8988T (cell line): ENCODE results near the gene ATG2A.

ENCODE experiments used
- DNase-seq: peaks from one replicate; pipeline ENCODE4 v3.0.0; 2011

The ATG2A gene

GRCh38 chr11:64916775-64917662 lies at the start of gene ATG2A:
Gene ATG2A, minus strand, starts transcription at chr11:64917209. Its CDS starts 74 bp downstream, at chr11:64917135.
- peak; percentile 98 for DNase-seq

- DNase-seq: no peak
Measured at GRCh38 chr11:64963072-64963631, 46.1 kb upstream of the ATG2A start.

- no peak for DNase-seq
Measured at GRCh38 chr11:64960719-64961118, 43.7 kb upstream of the ATG2A start.

GRCh38 chr11:64959498-64959897 lies 42.5 kb upstream of the ATG2A start:
- DNase-seq: no peak

GRCh38 chr11:64954201-64954600 lies 37.2 kb upstream of the ATG2A start:
- no peak for DNase-seq

- DNase-seq: no peak
Measured at GRCh38 chr11:64951529-64951928, 34.5 kb upstream of the ATG2A start.

DNA sequence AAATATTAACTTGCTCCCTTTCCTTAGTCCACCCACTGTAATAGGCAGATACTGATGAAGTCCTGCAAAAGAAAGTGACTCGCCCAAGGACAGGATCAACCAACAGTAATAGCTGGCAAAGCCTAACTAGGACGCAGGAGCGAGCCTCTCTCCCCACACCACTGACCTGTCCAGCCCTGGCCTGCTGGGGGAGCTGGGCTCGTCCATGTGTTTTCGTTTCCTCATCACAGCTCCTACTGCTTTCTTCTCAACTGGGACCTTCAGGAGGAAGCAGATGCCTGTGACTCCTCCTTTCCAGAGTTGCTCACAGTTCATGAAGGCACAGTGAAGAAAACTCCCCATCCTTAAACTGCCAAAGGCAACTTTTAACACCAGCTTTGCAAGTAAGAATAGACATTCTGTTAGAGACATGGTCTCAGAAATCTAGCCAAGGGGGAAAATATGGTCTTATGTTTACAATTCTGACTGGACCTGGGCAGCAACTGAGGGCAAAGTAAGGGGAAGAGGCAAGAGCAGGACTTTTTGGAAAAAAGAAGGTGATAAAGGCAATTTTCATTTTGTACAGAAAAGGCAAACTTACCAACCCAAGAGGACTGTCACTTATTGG lies 30.3 kb upstream of the ATG2A start:
- DNase-seq: no peak

DNA sequence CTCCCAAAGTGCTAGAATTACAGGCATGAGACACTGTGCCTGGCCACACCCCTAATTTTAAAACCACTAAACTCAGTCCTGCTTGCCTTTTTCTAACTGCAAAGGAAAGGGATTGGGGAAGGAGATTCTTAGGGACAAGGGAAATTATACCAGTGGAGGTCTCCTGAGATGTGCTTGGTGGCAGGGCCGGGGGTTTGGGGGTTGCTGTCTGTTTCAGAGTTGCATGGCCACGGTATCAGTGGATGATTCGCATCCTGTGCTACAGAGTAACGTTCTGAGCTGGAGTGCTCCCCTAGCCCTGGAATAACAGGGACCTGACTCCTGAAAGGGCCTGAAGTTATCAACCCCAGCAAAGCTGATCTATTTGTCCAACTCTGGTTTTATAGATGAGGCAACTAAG lies 19.5 kb upstream of the ATG2A start:
- DNase-seq: no peak

DNA sequence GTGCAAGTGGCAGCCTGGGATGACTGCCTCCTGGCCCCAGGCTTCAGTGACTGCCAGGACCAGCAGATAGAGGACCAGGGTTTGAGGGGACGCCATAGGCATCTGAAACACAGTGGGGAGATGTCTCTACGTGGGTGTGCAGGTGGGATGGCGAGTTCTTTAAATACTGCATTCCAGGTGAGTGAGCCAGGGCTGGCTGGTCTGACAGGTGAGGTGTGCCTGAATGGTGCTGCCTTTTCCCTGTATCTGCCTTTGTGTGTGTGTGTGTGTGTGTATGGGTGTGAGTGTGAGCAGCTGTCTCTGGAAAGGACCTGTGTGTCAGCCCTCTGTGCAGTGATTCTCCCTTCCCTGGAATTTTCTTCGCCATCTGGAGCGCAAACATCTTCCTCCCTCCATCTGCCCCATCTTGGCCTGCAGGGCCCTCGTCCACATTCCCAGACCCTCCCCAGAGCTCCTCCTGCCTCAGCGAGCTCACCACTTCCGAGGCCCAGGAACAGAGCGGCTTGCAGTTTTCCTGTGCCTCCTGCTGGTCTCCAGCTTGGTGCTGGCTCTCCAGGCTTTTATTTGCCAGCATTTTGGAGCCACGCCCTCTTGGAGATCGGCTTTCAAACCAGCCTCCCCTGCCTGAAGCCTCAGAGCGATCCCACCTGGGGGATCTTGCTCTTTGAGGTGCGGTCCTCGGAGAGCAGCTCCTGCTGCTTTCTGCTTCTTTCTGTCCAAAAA lies 18.5 kb upstream of the ATG2A start, which contains the start of gene GPHA2:
Gene GPHA2, minus strand, starts transcription at position 535 of the 723 bp plus-strand sequence. Its CDS starts 433 bp downstream, at position 102.
- DNase-seq: no peak

DNA sequence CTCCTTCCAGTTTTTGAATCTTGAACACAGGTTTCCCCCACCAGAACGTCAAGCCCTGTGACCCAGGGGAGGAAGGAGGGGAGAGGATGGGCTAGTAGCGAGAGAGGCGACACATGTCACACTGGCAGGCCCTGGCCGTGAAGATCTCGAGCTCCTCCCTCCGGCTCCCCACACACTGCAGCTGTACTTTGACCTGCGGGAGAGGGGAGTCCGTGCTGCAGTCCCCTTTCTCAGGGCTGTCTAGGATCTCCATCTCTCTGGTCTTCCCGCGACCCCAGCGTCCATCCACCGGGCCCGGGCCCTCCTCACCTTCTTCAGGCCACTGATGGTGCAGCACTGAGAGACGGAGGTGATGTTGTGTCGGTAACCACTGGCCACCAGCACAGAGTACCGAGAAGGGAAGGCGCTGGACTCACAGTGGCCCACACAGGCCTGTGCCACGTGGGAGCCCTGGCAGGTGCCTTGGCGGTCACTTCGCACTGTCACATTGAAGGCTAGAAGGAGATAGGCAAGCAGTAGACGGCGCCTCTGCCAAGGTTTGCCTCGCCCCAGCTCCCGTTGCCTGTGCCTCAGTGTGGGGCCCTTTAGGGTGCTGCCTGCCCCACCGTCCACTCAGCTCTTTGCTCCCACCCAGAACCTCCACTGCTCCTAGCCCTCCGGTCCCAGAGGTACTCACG lies 17.8 kb upstream of the ATG2A start:
- no peak for DNase-seq

DNA sequence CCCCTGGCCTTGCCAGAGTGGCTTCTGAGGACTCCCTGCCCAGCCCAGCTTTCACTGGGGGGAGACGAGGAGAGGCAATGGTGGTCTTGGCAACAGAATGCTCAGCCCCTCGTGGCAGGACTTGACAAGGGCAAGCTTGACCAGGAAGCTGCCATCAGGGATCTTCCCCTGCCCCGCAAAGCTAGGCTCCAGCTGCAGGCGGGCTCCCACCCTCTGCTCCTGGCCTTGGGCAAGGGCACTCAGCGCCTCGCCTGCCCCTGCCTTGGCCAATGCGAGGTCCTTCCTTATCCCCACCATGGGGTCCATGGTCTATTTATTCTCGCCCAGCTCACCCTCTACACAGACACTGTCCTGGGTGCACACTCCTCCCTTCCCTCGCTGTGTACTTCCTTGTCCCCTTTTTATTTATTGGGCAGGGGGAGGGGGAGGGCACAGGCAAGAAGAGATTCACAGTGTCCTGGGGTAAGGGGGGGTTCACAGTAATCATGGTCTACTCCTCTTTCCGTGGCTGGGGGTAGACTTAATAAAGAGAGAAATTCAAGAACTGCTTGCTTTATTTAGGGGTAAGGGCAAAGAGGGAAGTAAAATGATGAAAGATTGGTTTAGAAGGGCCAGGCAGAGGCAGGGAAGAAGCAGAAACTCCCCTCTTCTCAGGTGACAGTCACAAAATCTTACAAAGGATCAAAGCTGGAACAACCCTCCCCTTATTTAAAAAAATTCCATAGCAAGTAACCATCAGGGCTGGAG lies 17.1 kb upstream of the ATG2A start:
- no peak for DNase-seq

DNA sequence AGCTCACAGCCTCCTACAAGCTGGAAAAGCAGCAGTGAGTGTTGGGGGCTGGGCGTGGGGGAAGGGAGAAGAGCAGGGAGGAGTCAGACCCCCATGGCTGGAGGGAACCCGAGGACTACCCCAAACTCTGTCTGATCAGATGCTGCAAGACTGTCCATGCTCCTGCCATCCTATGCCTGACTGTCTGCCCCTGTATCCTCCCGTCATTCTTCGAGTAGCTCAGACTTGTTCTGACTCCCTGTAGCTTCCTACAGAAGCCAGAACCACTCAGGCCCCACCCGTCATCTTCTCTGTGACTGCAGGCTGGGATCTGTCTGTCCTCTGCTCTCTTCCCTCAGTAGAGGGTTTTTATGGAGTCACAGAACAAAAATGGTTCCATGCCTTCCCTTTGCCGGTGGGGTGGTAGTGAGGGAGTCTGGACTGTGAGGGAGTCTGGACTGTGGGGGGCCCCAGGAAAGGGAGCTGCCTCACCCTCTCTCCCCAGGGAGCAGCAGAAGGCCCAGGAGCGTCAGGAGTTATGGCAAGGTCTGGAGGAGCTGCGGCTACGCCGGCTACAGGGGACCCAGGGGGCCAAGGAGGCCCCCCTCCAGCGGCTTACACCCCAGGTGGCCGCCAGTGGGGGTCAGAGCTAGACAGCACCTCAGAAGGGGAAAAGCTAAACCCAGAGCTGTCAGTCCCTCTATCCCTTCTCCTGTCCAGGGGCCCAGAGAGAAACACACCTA lies 16.4 kb upstream of the ATG2A start:
- DNase-seq: no peak

GRCh38 chr11:64932324-64932723 lies 15.3 kb upstream of the ATG2A start:
- no peak for DNase-seq

- DNase-seq: no peak
Measured at GRCh38 chr11:64931290-64931689, 14.3 kb upstream of the ATG2A start.

DNA sequence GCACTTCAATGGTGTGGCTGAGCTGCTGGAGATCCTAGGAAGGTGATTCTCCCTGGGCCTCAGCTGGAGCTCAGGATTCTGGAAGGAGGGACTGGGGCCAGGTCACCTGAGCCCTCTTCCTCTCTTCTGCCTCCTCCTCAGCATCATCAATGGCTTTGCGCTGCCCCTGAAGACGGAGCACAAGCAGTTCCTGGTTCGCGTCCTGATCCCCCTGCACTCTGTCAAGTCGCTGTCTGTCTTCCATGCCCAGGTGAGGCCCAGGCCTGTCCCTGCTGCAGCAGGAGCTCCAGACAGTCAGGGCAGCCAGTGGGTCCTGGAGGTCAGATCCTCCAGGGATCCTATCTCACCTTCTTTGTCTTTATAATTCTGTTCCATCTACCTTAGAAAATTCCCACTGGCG lies 13.3 kb upstream of the ATG2A start:
- no peak for DNase-seq

- no peak for DNase-seq
Measured at GRCh38 chr11:64929625-64930024, 12.6 kb upstream of the ATG2A start.

GRCh38 chr11:64928957-64929356 lies 11.9 kb upstream of the ATG2A start:
- DNase-seq: no peak

- no peak for DNase-seq
Measured at GRCh38 chr11:64926689-64927088, 9.7 kb upstream of the ATG2A start.

- DNase-seq: no peak
Measured at GRCh38 chr11:64925536-64926436, 8.8 kb upstream of the ATG2A start.

DNA sequence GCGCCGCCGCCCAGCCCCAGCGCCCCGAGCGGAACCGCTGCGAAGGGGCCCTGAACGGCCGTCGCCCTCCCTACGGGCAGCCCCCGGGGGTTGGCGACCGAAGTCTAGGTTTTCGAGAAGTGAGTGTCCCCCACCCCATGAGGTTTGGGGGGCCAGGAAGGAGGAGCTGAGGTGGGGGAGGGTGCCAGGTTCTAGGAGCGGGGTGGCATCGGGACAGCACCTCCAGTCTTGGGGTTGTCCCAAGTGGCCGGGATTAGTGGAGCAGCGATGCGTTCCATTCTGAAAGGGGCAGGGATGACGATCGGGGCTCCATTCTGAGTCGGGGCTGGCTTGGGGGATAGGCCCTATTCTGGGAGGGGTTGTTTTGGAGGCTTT lies 7.9 kb upstream of the ATG2A start:
- peak; percentile 62 for DNase-seq
